ENCODE results near the gene ITPKB. TPM values are rescaled to one million over a fixed set of nuclear protein-coding genes. Genes with fewer than 3 reads are reported as not detected.

Gene ITPKB
- total RNA-seq, 2 donors from 2014 or later: 22.4 to 28.3 TPM

DNA sequence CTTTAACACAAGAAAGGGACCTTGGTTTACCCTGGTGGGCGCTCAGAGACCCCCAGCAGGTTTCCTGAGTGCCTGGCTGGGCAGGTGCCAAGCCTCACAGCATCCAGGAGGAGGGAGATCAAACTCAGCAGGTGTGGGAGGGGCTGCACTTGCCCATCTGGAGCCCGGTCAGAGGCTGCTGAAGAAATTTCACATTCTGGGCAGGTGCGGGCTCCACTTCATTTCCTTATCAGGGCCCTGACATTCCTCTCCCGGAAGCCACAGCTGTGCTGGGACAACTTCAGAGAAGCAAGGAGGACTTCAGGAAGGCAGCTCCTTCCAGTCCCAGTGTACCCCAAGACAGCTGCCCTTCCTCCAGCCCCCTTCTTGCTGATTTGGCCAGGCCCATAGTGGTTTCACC is 82.9 kb downstream of the ITPKB start:
- H3K4me3 Mint-ChIP-seq: no peak overlapping the region
- Histone ChIP-seq H3K9me3 (ENCODE audit: control insufficient read depth, low read length) (no peaks in the 10 kb centered on the region), H3K27ac (ENCODE audit: low read depth, low read length) (peak overlapping the region; percentile 4), H3K36me3 (ENCODE audit: control insufficient read depth, insufficient read depth, low read length) (peaks cover 2% of the 10 kb centered on the region), H3K4me3 (ENCODE audit: low read length) (no peak overlapping the region), H3K4me1 (ENCODE audit: control insufficient read depth, insufficient read depth, low read length) (peaks cover 19% of the 10 kb centered on the region), H3K27me3 (ENCODE audit: control insufficient read depth, insufficient read depth, low read length, poor library complexity, severe bottlenecking) (no peaks in the 10 kb centered on the region), H3K9ac (ENCODE audit: extremely low read depth, low read length, poor library complexity, severe bottlenecking) (no peak overlapping the region)
- WGBS, 2 experiments (ENCODE audit: insufficient coverage in 1 of 2, insufficient read length in 1 of 2): 67 to 68% methylated on average over 4 of the region's 4 CpGs
- TF ChIP-seq, protein P1, sequence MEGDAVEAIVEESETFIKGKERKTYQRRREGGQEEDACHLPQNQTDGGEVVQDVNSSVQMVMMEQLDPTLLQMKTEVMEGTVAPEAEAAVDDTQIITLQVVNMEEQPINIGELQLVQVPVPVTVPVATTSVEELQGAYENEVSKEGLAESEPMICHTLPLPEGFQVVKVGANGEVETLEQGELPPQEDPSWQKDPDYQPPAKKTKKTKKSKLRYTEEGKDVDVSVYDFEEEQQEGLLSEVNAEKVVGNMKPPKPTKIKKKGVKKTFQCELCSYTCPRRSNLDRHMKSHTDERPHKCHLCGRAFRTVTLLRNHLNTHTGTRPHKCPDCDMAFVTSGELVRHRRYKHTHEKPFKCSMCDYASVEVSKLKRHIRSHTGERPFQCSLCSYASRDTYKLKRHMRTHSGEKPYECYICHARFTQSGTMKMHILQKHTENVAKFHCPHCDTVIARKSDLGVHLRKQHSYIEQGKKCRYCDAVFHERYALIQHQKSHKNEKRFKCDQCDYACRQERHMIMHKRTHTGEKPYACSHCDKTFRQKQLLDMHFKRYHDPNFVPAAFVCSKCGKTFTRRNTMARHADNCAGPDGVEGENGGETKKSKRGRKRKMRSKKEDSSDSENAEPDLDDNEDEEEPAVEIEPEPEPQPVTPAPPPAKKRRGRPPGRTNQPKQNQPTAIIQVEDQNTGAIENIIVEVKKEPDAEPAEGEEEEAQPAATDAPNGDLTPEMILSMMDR (conservative IDR thresholded peaks at IDR 0.05): no peak
- H3K27ac Mint-ChIP-seq: peak overlapping the region; percentile 9
- peak; percentile 76 for DNase-seq
- no peaks in the 10 kb centered on the region for H3K36me3 Mint-ChIP-seq (ENCODE audit: low read depth)
- no peaks in the 10 kb centered on the region for H3K27me3 Mint-ChIP-seq (ENCODE audit: insufficient read depth)
- peaks cover 49% of the 10 kb centered on the region for H3K4me1 Mint-ChIP-seq
- no peaks in the 10 kb centered on the region for H3K9me3 Mint-ChIP-seq

DNA sequence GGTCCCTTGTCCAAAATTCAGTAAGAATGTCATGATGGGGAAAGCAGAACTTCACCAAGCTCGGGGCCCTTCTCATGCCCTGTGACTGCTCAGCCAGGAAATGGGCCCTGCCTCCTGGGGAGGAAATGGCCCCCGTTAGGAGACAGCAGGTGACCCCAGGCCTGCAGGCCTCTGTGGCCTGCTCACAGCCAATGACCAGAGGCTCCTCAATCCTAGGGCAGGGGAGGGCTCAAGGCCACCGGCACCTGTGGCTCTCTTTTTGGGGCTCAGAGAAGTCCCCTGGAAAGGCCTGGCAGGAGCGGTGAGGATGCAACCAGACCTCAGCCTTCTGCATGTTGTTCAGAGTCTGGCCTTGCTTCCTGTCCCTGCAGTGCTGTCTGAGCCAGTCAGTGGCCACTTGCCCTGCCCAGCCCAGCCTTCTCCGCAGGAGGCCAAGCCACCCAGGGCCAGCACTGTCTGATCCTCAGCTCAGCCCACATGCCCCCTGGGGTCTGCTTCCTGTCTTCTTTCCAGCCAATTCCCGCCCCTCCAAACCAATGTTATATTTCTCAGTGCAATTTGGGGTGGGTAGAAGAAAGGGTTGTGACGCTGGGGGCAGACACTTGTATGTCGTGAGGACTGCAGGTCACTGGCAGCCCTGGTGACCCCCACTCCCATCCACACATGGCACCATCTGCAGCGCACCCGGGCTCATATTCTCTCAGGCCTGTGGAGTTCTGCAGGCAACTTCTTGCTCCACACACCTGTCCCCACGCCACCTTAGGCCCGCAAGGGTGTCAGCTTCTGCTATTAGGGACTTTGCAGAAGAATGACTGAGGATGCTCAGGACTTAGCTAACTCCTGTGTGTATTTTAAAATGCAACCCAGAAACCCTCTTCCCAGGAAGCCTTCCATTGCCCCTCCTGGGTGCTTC is 83.6 kb downstream of the ITPKB start:
- no peaks in the 10 kb centered on the region for H3K36me3 Mint-ChIP-seq (ENCODE audit: low read depth)
- no peaks in the 10 kb centered on the region for H3K27me3 Mint-ChIP-seq (ENCODE audit: insufficient read depth)
- H3K9me3 Mint-ChIP-seq: no peaks in the 10 kb centered on the region
- Histone ChIP-seq H3K4me3 (ENCODE audit: low read length) (no peak overlapping the region), H3K4me1 (ENCODE audit: control insufficient read depth, insufficient read depth, low read length) (peaks cover 22% of the 10 kb centered on the region), H3K27me3 (ENCODE audit: control insufficient read depth, insufficient read depth, low read length, poor library complexity, severe bottlenecking) (no peaks in the 10 kb centered on the region), H3K36me3 (ENCODE audit: control insufficient read depth, insufficient read depth, low read length) (no peaks in the 10 kb centered on the region), H3K9ac (ENCODE audit: extremely low read depth, low read length, poor library complexity, severe bottlenecking) (no peak overlapping the region), H3K27ac (ENCODE audit: low read depth, low read length) (peak overlapping the region; percentile 4), H3K9me3 (ENCODE audit: control insufficient read depth, low read length) (no peaks in the 10 kb centered on the region)
- peak; percentile 86 for DNase-seq
- H3K27ac Mint-ChIP-seq: no peak overlapping the region
- peaks cover 49% of the 10 kb centered on the region for H3K4me1 Mint-ChIP-seq
- no peak overlapping the region for H3K4me3 Mint-ChIP-seq
- 79 to 88% methylated on average over 7 to 12 of the region's 12 CpGs for WGBS, 2 experiments (ENCODE audit: insufficient coverage in 1 of 2, insufficient read length in 1 of 2)
- TF ChIP-seq, protein P1 (conservative IDR thresholded peaks at IDR 0.05): no peak

DNA sequence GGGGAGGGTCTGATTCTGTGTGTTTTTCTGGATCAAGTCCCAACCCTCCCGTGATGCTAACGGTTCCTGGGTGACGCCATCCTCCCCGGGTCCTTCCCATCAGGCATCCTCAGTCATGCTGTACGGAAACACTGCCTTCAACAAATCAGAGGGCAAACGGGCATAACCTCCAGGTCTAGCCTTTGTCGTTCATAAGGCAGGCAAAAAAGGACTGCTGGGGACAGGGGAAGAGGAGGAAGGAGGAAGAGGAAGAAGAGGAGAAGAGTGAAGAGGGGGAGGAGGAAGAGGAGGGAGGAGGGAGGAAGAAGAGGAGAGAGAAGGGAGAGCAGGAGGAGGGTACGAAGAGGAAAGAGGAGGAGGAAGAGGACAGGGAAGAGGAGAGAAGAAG is 84.4 kb downstream of the ITPKB start:
- Mint-ChIP-seq H3K36me3 (ENCODE audit: low read depth) (no peaks in the 10 kb centered on the region), H3K9me3 (no peaks in the 10 kb centered on the region), H3K4me1 (peaks cover 51% of the 10 kb centered on the region), H3K27ac (no peak overlapping the region), H3K27me3 (ENCODE audit: insufficient read depth) (no peaks in the 10 kb centered on the region), H3K4me3 (no peak overlapping the region)
- no peak for DNase-seq
- Histone ChIP-seq H3K9ac (ENCODE audit: extremely low read depth, low read length, poor library complexity, severe bottlenecking) (no peak overlapping the region), H3K36me3 (ENCODE audit: control insufficient read depth, insufficient read depth, low read length) (no peaks in the 10 kb centered on the region), H3K27me3 (ENCODE audit: control insufficient read depth, insufficient read depth, low read length, poor library complexity, severe bottlenecking) (no peaks in the 10 kb centered on the region), H3K4me3 (ENCODE audit: low read length) (no peak overlapping the region), H3K4me1 (ENCODE audit: control insufficient read depth, insufficient read depth, low read length) (peaks cover 24% of the 10 kb centered on the region), H3K9me3 (ENCODE audit: control insufficient read depth, low read length) (no peaks in the 10 kb centered on the region), H3K27ac (ENCODE audit: low read depth, low read length) (peak overlapping the region; percentile 92)
- TF ChIP-seq, protein P1 (conservative IDR thresholded peaks at IDR 0.05): no peak
- WGBS, 2 experiments (ENCODE audit: insufficient coverage in 1 of 2, insufficient read length in 1 of 2): 81 to 88% methylated on average over 8 of the region's 8 CpGs
